Measurements from ENCODE around the gene SLC37A2.

Gene SLC37A2

GRCh38 chr11:125112208-125112604 is 49.1 kb downstream of the SLC37A2 start:
- DNase-seq = no peak

DNA sequence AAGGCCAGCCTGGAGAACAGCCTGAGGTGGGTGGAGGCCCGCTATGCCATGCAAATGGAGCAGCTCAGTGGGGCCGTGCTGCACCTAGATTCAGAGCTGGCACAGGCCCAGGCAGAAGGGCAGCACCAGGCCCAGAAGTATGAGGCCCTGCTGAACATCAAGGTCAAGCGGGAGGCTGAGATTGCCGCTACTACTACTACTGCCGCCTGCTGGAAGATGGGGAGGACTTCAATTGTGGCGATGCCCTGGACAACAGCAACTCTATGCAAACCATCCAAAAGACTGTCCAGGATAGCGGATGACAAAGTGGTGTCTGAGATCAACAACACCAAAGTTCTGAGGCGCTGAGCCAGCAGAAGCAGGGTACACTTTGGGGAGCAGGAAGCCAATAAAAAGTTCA is 51.4 kb downstream of the SLC37A2 start:
- DNase-seq = no peak

DNA sequence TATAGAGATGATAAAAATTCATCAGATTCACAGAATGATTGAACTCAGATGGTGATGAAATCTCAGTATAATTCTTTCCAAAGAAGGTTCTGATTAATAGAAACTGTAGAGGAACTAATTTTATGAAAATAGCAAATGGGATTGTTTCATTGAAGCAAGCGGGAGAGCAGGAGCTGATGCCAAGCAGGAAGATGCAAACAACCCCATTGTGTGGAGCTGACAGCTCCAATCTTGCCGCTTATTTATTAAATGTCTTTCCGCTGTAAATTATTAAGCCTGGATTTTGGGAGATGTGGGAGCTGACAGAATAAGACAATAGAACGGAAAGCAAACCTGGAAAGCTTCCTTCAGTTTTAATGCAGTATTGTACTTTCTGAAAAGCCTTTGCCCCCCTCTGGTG is 54.3 kb downstream of the SLC37A2 start:
- DNase-seq = no peak

DNA sequence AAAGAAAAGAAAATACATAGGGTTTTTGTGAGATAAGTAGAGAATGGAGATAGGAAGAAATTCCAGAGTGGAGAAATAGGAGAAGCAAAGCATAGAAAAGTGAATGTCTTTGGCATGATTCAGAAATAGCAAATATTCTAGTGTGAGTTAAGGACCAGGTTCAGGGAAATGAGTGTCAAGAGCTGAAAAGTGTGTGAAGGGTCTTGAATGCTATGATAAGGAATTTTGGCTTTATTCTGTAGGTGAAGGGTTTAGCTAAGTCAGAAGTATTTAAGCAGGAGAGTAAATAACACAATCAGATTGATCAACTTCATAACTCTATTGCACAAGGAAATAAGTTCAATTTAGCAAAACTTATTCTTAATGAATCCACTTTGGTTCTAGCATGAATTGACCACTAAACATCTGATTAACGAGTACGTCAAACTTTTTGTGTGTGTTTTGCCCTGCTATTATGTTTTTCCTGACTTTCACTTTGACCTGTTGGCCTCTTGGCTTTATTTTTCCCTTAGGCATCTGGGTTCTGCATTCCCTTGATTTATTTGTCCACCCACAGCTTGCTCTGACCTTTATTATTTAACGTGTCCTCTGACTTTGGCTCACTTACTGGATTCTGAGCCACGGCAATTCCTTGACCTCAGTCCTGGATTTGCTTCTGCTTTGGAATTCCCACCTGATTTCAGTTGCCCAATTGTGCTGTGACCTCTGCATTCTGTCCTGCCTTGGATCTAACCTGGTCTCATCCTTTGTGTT is 60.3 kb downstream of the SLC37A2 start:
- no peak for DNase-seq

DNA sequence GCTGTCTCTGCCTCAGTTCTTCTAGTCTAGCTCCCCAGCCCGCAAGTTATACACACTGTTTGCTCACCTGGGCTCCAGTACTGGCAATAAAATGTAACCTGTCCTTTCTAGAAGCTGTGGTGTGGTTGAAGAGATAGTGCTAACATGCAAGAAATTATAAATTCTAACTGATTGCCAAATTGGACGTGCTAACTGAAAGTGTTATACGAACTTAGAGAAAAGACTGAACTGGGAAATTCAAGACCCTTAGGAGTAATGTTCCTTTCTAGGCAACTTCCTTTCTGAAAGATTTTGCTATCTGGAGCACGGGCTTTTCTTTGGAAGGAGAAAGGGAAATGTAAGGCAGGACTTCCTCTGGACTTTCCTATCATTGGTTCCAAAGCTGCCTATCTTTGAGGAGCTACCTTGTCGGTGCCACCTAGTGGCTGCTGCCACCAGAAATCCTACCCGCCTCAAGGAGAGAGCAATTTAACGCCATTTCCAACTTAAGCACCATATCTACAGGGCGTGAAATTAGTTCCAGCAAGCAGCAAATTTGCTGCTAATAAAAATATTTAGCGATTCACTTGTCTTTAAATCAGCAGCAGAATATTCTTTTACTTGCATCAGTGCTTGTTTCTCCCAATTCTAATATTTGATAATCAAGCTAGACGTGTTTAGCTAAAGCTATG is 61.0 kb downstream of the SLC37A2 start:
- DNase-seq = peak; percentile 5

- DNase-seq = no peak
Measured at GRCh38 chr11:125124618-125124992, 61.5 kb downstream of the SLC37A2 start.

DNA sequence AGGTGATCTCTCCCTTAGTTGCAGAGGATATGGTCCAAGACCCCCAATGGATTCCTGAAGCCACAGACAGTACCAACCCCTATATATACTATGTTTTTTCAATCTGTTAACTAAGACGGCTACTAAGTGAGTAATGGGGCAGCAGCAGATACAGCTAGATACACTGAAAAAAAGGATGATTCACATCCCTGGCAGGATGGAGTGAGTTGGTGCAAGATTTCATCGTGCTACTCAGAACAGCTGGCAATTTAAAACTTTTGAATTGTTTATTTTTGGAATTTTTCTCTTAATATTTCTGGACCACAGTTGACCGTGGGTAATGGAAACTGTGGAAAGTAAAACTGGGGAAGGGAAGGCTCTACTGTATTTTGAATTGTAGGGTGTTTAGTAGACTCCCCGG is 65.3 kb downstream of the SLC37A2 start:
- no peak for DNase-seq

DNA sequence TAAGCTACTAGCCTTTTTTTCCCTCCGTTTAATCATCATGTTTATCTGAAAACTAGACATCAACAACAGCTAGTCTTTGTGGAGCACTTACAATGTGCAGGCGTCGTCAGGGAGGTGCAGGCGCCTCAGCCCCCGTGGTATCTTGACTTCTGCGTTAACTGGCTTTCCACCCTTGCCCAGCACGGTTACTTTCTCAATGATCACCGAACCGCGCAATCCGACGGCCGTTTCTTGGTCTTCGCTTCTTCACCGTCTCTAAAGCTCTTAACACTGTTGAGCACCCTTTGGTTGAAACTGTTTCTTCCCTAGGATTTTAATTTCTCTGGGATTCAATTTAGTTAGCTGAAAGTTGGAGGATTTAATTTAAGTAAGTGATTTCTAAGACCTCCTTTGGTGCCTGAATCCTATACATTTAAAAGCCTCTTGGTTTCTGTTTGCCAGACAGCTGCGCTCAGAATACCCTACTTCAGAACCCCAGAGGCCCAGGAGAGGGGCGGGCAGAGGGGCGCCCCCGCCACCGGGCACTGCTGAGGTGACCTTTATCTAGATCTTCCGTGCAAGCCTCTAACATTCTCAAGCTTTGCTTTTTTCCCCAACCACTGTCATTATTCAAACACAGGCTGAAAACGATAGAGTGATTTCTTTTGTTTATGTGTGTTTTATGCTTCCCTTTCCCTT is 66.3 kb downstream of the SLC37A2 start:
- no peak for DNase-seq

DNA sequence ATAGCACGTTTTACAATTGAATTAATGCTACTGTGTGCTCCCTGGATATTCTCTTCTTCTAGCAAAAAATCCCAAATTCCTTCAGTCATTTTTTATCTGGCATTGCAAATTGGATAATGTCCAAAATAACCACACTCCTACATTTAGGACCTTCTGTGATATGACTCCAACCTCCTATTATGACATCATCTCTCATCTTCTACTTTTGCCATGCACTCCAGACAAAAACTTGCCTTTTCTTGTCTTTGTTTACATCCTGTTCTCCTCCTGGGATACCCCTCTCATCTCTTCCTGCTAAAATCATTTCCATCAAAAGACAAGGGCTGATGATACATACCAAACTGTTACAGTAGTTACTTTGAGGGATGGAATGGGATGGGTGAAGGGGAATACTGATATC is 69.0 kb downstream of the SLC37A2 start:
- no peak for DNase-seq

GRCh38 chr11:125132596-125132995 is 69.5 kb downstream of the SLC37A2 start:
- no peak for DNase-seq

GRCh38 chr11:125136001-125136400 is 72.9 kb downstream of the SLC37A2 start:
- no peak for DNase-seq

DNA sequence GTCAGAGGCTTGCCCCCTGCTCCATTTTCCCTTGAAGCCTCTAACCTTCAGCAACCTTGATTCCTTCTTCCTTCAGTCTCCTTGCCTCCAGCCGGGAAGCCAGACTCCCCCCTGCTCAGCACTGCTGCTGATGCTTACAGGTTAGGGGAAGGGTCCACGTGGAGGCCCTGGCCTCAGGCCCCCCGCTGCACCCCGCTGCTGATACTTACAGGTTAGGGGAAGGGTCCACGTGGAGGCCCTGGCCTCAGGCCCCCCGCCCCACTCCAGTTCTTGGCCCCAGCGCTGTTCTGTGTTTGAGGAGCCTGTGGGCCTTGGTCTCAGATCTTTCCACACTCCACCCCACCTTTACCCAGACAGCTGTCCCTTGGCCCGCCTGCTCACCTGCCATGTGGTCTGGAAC is 75.9 kb downstream of the SLC37A2 start:
- no peak for DNase-seq

DNA sequence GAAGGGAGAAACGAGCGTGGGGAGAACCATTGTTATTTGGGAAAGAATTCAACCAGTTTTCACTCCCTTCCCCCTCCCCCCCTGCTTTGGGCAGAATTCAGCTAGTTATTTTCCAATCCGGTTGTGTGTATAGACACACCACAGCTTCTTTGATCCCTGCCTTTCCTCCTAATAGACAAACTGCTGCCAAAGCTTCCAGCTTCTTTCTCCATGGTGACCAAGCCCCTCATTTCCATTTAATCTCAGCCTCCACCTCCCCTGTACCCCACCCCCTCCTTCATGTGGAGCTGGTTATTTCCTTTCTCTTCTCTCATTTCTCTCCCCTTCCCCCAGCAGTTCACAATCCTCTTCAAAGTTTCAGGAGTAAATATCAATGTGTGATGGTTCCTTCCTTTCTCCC is 76.7 kb downstream of the SLC37A2 start:
- DNase-seq = no peak
